H1 (cell line): ENCODE results near the gene PIK3R5. TPM values are rescaled to one million over a fixed set of nuclear protein-coding genes. Genes with fewer than 3 reads are reported as not detected.

ENCODE experiments used
- CTCF ChIA-PET: fragments of 300-600 bp; sonication (Branson Sonifier 250); formaldehyde crosslinking; loops from one replicate; lab custom pipeline; 2021; ENCODE audit not compliant: partially characterized antibody; lab: Charles Lee
- POLR2A ChIA-PET: fragments of 300-600 bp; sonication (Branson Sonifier 250); formaldehyde crosslinking; loops from one replicate; lab custom pipeline; 2021; ENCODE audit warnings: inconsistent platforms; ENCODE audit not compliant: partially characterized antibody; lab: Charles Lee
- DNase-seq, 2 experiments: peaks; one replicate each; pipeline versions ENCODE4 v3.0.0 to v3.0.0-alpha.2; 2010 to 2022; ENCODE audit warnings: low spot score in 2 of 2, low read depth in 1 of 2, mixed read lengths in 1 of 2
- FAIRE-seq: peaks from 2 replicates; lab custom pipeline; 2011; peaks lifted over from hg19 to GRCh38; lab: Jason Lieb, UNC
- H2AFZ ChIP-seq: 2 replicates; pipeline ENCODE4 v1.8.1; 2012; ENCODE audit warnings: low read length, inconsistent platforms
- H2AK5ac ChIP-seq: 2 replicates; pipeline ENCODE4 v1.6.1; 2013; ENCODE audit warnings: low read depth, low read length
- H2BK120ac ChIP-seq: replicated peaks from 2 replicates; pipeline ENCODE3; 2013; ENCODE audit warnings: low read depth, low read length, inconsistent platforms
- H2BK12ac ChIP-seq: 2 replicates; pipeline ENCODE4 v1.6.1; 2013; ENCODE audit warnings: low read depth, low read length
- H2BK15ac ChIP-seq: 2 replicates; pipeline ENCODE4 v1.6.1; 2013; ENCODE audit warnings: low read length
- H2BK20ac ChIP-seq: 2 replicates; pipeline ENCODE4 v1.6.1; 2013; ENCODE audit warnings: low read length
- H2BK5ac ChIP-seq: 2 replicates; pipeline ENCODE4 v1.6.1; 2013; ENCODE audit warnings: low read depth, low read length
- H3K14ac ChIP-seq: 2 replicates; pipeline ENCODE4 v1.6.1; 2013; ENCODE audit warnings: inconsistent platforms; ENCODE audit not compliant: insufficient read length
- H3K18ac ChIP-seq: 2 replicates; pipeline ENCODE4 v1.6.1; 2013; ENCODE audit warnings: low read length; ENCODE audit errors: extremely low read depth
- H3K23ac ChIP-seq: 2 replicates; pipeline ENCODE4 v1.6.1; 2013; ENCODE audit warnings: inconsistent platforms; ENCODE audit not compliant: insufficient read length
- H3K23me2 ChIP-seq: 2 replicates; pipeline ENCODE4 v1.6.1; 2013; ENCODE audit warnings: low read depth, low read length
- H3K27ac ChIP-seq: 2 replicates; pipeline ENCODE4 v1.6.1; 2011; ENCODE audit warnings: low read depth, low read length, inconsistent platforms
- H3K27me3 ChIP-seq, 4 experiments: replicated peaks in 1 of 4; 1 replicate in 1 of 4; 2 replicates in 3 of 4; pipeline versions ENCODE4 v1.6.1 to v1.8.1; 2011 to 2013; ENCODE audit warnings: low read length in 3 of 4, mild to moderate bottlenecking in 3 of 4, inconsistent platforms in 2 of 4, mixed read lengths in 2 of 4, moderate library complexity in 1 of 4; ENCODE audit not compliant: control insufficient read depth in 3 of 4, insufficient read depth in 3 of 4; ENCODE audit errors: extremely low read depth in 1 of 4
- H3K36me3 ChIP-seq, 4 experiments: 2 replicates each; pipeline versions ENCODE4 v1.6.1 to v1.8.1; 2011 to 2013; ENCODE audit warnings: mild to moderate bottlenecking in 4 of 4, low read length in 3 of 4, moderate library complexity in 2 of 4, control low read depth in 1 of 4, inconsistent platforms in 1 of 4; ENCODE audit not compliant: insufficient read depth in 4 of 4, control insufficient read depth in 2 of 4
- H3K4ac ChIP-seq: replicated peaks from 2 replicates; pipeline ENCODE3; 2013; ENCODE audit warnings: low read length, low read depth, mixed read lengths, inconsistent platforms; ENCODE audit not compliant: insufficient read length
- H3K4me1 ChIP-seq, 4 experiments: replicated peaks in 1 of 4; 1 replicate in 1 of 4; 2 replicates in 3 of 4; pipeline versions ENCODE4 v1.6.1 to v1.8.1; 2011 to 2013; ENCODE audit warnings: low read length in 3 of 4, inconsistent platforms in 2 of 4, mixed read lengths in 1 of 4; ENCODE audit not compliant: insufficient read depth in 4 of 4, control insufficient read depth in 3 of 4
- H3K4me2 ChIP-seq, 2 experiments: 2 replicates each; pipeline versions ENCODE4 v1.6.1 to v1.8.1; 2011 to 2013; ENCODE audit warnings: low read depth in 2 of 2, low read length in 2 of 2, control low read depth in 1 of 2, inconsistent platforms in 1 of 2, mild to moderate bottlenecking in 1 of 2; ENCODE audit not compliant: insufficient read depth in 1 of 2
- H3K4me3 ChIP-seq, 4 experiments: fragments of 200-600, 300-600 bp in 1 of 4; sonication (generic), shearing (Covaris generic), sonication (Bioruptor Twin) in 1 of 4; 2 replicates each; pipeline versions ENCODE4 v1.5.1 to v1.8.1; 2011 to 2016; ENCODE audit warnings: low read length in 4 of 4, low read depth in 3 of 4, control low read depth in 2 of 4, inconsistent platforms in 2 of 4, mild to moderate bottlenecking in 2 of 4, mixed read lengths in 1 of 4, moderate library complexity in 1 of 4; ENCODE audit not compliant: insufficient read depth in 2 of 4; ENCODE audit errors: extremely low read depth in 1 of 4
- H3K56ac ChIP-seq: replicated peaks from 2 replicates; pipeline ENCODE3; 2013; ENCODE audit warnings: low read depth, mild to moderate bottlenecking, mixed read lengths, low read length, inconsistent platforms; ENCODE audit not compliant: insufficient read length
- H3K79me1 ChIP-seq: 2 replicates; pipeline ENCODE4 v1.6.1; 2013; ENCODE audit warnings: low read depth, low read length, control low read depth
- H3K79me2 ChIP-seq, 2 experiments: 2 replicates each; pipeline versions ENCODE4 v1.6.1 to v1.8.1; 2012 to 2013; ENCODE audit warnings: low read length in 2 of 2, mild to moderate bottlenecking in 2 of 2, inconsistent platforms in 1 of 2; ENCODE audit not compliant: insufficient read depth in 2 of 2, control insufficient read depth in 1 of 2
- H3K9ac ChIP-seq, 4 experiments: replicated peaks in 1 of 4; 1 replicate in 1 of 4; 2 replicates in 3 of 4; pipeline versions ENCODE4 v1.6.1 to v1.8.1; 2011 to 2013; ENCODE audit warnings: low read depth in 3 of 4, low read length in 3 of 4, control low read depth in 2 of 4, mild to moderate bottlenecking in 2 of 4, moderate library complexity in 2 of 4, inconsistent platforms in 1 of 4; ENCODE audit errors: extremely low read depth in 1 of 4
- H3K9me3 ChIP-seq, 2 experiments: 2 replicates each; pipeline versions ENCODE4 v1.6.1 to v1.8.1; 2012 to 2013; ENCODE audit warnings: mild to moderate bottlenecking in 2 of 2, moderate library complexity in 2 of 2, control low read depth in 1 of 2, inconsistent platforms in 1 of 2, low read depth in 1 of 2, low read length in 1 of 2, mixed read lengths in 1 of 2; ENCODE audit not compliant: insufficient read depth in 2 of 2
- H4K20me1 ChIP-seq, 2 experiments: replicated peaks in 1 of 2; 2 replicates each; pipeline versions ENCODE3 to v1.8.1; 2011 to 2013; ENCODE audit warnings: inconsistent platforms in 2 of 2, low read length in 2 of 2, mild to moderate bottlenecking in 1 of 2; ENCODE audit not compliant: insufficient read depth in 2 of 2, control insufficient read depth in 1 of 2
- H4K5ac ChIP-seq: 2 replicates; pipeline ENCODE4 v1.6.1; 2013; ENCODE audit warnings: low read length, low read depth, mixed read lengths, inconsistent platforms; ENCODE audit not compliant: insufficient read length
- H4K8ac ChIP-seq: 2 replicates; pipeline ENCODE4 v1.8.0; 2013; ENCODE audit warnings: mild to moderate bottlenecking, moderate library complexity, low read length, inconsistent platforms; ENCODE audit not compliant: insufficient read depth; ENCODE audit errors: extremely low read depth
- H4K91ac ChIP-seq: replicated peaks from 2 replicates; pipeline ENCODE3; 2013; ENCODE audit warnings: low read length, mixed read lengths, inconsistent platforms; ENCODE audit not compliant: insufficient read length
- BRCA1 ChIP-seq: IDR thresholded peaks from 2 replicates; pipeline ENCODE4 v1.6.1; 2012; ENCODE audit warnings: low read depth, low read length, improper control_type of control experiment
- CEBPB ChIP-seq: IDR thresholded peaks from 2 replicates; pipeline ENCODE4 v1.6.1; 2012; ENCODE audit warnings: low read depth, low read length
- EGR1 ChIP-seq: IDR thresholded peaks from 2 replicates; pipeline ENCODE4 v1.6.1; 2011; ENCODE audit warnings: low read depth, low read length, borderline replicate concordance
- FOSL1 ChIP-seq: IDR thresholded peaks from 2 replicates; pipeline ENCODE4 v1.6.1; 2011; ENCODE audit warnings: mild to moderate bottlenecking, low read depth, low read length, moderate library complexity; ENCODE audit not compliant: insufficient read depth
- JUND ChIP-seq: IDR thresholded peaks from 2 replicates; pipeline ENCODE4 v1.6.1; 2011; ENCODE audit warnings: mild to moderate bottlenecking, improper control_type of control experiment, low read length
- NRF1 ChIP-seq: IDR thresholded peaks from 2 replicates; pipeline ENCODE4 v1.6.1; 2011; ENCODE audit warnings: mild to moderate bottlenecking, low read depth, low read length, improper control_type of control experiment
- POLR2AphosphoS5 ChIP-seq: IDR thresholded peaks from 2 replicates; pipeline ENCODE4 v1.6.1; 2011; ENCODE audit warnings: low read depth, low read length
- RAD21 ChIP-seq, 2 experiments: IDR thresholded peaks in 1 of 2; conservative IDR thresholded peaks in 1 of 2; 2 replicates each; pipeline ENCODE4 v1.6.1; 2011; ENCODE audit warnings: low read depth in 2 of 2, low read length in 2 of 2, improper control_type of control experiment in 1 of 2, inconsistent platforms in 1 of 2, mild to moderate bottlenecking in 1 of 2, moderate library complexity in 1 of 2
- SAP30 ChIP-seq: fragments of 300-600 bp; sonication (generic); IDR thresholded peaks from 2 replicates; pipeline ENCODE4 v1.7.1; 2012; ENCODE audit warnings: low read length, moderate library complexity, mild to moderate bottlenecking, inconsistent platforms; ENCODE audit not compliant: insufficient read depth, insufficient replicate concordance
- SIX5 ChIP-seq: IDR thresholded peaks from 2 replicates; pipeline ENCODE4 v1.6.1; 2011; ENCODE audit warnings: mild to moderate bottlenecking, low read depth, low read length
- SP2 ChIP-seq: IDR thresholded peaks from 2 replicates; pipeline ENCODE4 v1.6.1; 2012; ENCODE audit warnings: mild to moderate bottlenecking, low read length, inconsistent platforms
- TEAD4 ChIP-seq: IDR thresholded peaks from 2 replicates; pipeline ENCODE4 v1.6.1; 2012; ENCODE audit warnings: low read depth, low read length, inconsistent platforms, mixed read lengths
- WGBS, 2 experiments: shearing (Covaris generic) in 1 of 2; methylation state at CpG; one replicate each; pipeline versions ENCODE4 v1.1.6 to v1.1.7; 2013 to 2015; ENCODE audit warnings: low lambda C conversion rate in 2 of 2, mixed read lengths in 2 of 2, inconsistent platforms in 1 of 2, low coverage in 1 of 2, missing lambda C conversion rate in 1 of 2; ENCODE audit not compliant: insufficient replicate concordance in 2 of 2, insufficient coverage in 1 of 2, insufficient read length in 1 of 2; ENCODE audit errors: extremely low coverage in 1 of 2, missing lambda C conversion rate in 1 of 2; 5-methylcytosine and 5-hydroxymethylcytosine counted together
- polyA plus RNA-seq, 7 experiments: library from polyadenylated mRNA; depleted of rRNA in 3 of 7; stranded (reverse) in 5 of 7; unstranded in 2 of 7; fragments of >200 nt in 5 of 7; fragments of 200-250 nt in 2 of 7; gene quantifications; 1 replicate in 5 of 7; 2 replicates in 1 of 7; 4 replicates in 1 of 7; pipeline versions ENCODE4 v1.2.1 to v1.2.3, GENCODE V29; 2011 to 2013; ENCODE audit warnings: missing spikeins in 2 of 7, mixed read lengths in 2 of 7
- total RNA-seq: library from RNA; stranded (reverse); fragmentation: NEBNext Ultra II Directional; extraction: Animal tissue kit (Norgen Biotek cat#: 25700); gene quantifications from 2 replicates; pipeline ENCODE4 v1.2.1, GENCODE V29; 2021
- TF ChIP-seq, protein P1 (sequence below): IDR thresholded peaks from 2 replicates; pipeline ENCODE4 v1.6.1; 2012; ENCODE audit warnings: inconsistent platforms
- TF ChIP-seq, protein P2 (sequence below): IDR thresholded peaks from 2 replicates; pipeline ENCODE4 v1.6.1; 2011; ENCODE audit warnings: low read depth, mild to moderate bottlenecking, low read length; ENCODE audit not compliant: insufficient read depth

Gene PIK3R5
- total and polyA plus RNA-seq, 2 of the 8 experiments (the other 6 are each of a cell fraction or from before 2014, with no cell fraction given) = 2.7 to 4.3 TPM

GRCh38 chr17:8924595-8924994 is 40.9 kb downstream of the PIK3R5 start:
- H4K5ac ChIP-seq = no peak overlapping the region
- H3K4me2 ChIP-seq = no peak overlapping the region
- H3K79me2 ChIP-seq = no peaks in the 10 kb centered on the region
- H2BK15ac ChIP-seq = no peak overlapping the region
- no peak overlapping the region for H4K8ac ChIP-seq
- H2BK5ac ChIP-seq = no peak overlapping the region
- 80% methylated on average over 6 of the region's 6 CpGs; no CpG with 5 or more reads in 1 of the 2 experiments for WGBS, 2 experiments
- no peak overlapping the region for H3K4me3 ChIP-seq
- H3K27me3 ChIP-seq = no peaks in the 10 kb centered on the region
- no peak overlapping the region for H3K56ac ChIP-seq
- peaks cover 17 to 24% of the 10 kb centered on the region in 2 experiments for H3K9me3 ChIP-seq
- H2AFZ ChIP-seq = no peak overlapping the region
- ChIA-PET CTCF (interaction anchor here (0.9 kb wide), 1 partner anchor 29 kb away, joined by 3 read pairs; no protein-coding TSS in a partner anchor), POLR2A (no interaction called here)
- no peak overlapping the region for H2BK120ac ChIP-seq
- H3K27ac ChIP-seq = no peak overlapping the region
- no peak overlapping the region for H3K23ac ChIP-seq
- FAIRE-seq (no peak), DNase-seq (no peak)
- no peak overlapping the region for H2BK12ac ChIP-seq
- no peak overlapping the region for H4K91ac ChIP-seq
- no peaks in the 10 kb centered on the region for H3K79me1 ChIP-seq
- H3K4ac ChIP-seq = no peak overlapping the region
- no peak overlapping the region for H3K18ac ChIP-seq
- no peak overlapping the region for H3K9ac ChIP-seq
- peaks cover 2% of the 10 kb centered on the region; the same call in 1 of the 2 replicates for H3K23me2 ChIP-seq
- H4K20me1 ChIP-seq = no peaks in the 10 kb centered on the region
- no peaks in the 10 kb centered on the region for H3K4me1 ChIP-seq
- no peak overlapping the region for H2AK5ac ChIP-seq
- no peaks in the 10 kb centered on the region for H3K36me3 ChIP-seq
- no peak overlapping the region for H2BK20ac ChIP-seq
- H3K14ac ChIP-seq = no peak overlapping the region
- TF ChIP-seq BRCA1 = no peak
- no peak for TF ChIP-seq NRF1
- TF ChIP-seq CEBPB = no peak
- no peak for TF ChIP-seq POLR2AphosphoS5
- TF ChIP-seq, protein P1, sequence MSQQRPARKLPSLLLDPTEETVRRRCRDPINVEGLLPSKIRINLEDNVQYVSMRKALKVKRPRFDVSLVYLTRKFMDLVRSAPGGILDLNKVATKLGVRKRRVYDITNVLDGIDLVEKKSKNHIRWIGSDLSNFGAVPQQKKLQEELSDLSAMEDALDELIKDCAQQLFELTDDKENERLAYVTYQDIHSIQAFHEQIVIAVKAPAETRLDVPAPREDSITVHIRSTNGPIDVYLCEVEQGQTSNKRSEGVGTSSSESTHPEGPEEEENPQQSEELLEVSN = no peak
- TF ChIP-seq SIX5 = no peak
- TF ChIP-seq SAP30 = no peak
- TF ChIP-seq, protein P2, sequence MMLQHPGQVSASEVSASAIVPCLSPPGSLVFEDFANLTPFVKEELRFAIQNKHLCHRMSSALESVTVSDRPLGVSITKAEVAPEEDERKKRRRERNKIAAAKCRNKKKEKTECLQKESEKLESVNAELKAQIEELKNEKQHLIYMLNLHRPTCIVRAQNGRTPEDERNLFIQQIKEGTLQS = no peak
- no peak for TF ChIP-seq EGR1
- TF ChIP-seq SP2 = no peak
- no peak for TF ChIP-seq TEAD4
- TF ChIP-seq FOSL1 = no peak
- TF ChIP-seq RAD21 (IDR thresholded peaks at IDR 0.05 in 1 of 2, conservative IDR thresholded peaks at IDR 0.05 in 1 of 2; ENCODE audit: low read depth in 2 of 2, low read length in 2 of 2) = no peak
- no peak for TF ChIP-seq JUND
